GM12891 (cell line): ENCODE measurements around the gene TRDN.

ENCODE experiments used
- PAX5 ChIP-seq: IDR thresholded peaks from 2 replicates; pipeline ENCODE4 v1.6.1; 2011; ENCODE audit warnings: low read length, moderate library complexity, mild to moderate bottlenecking; ENCODE audit not compliant: insufficient read depth, severe bottlenecking
- POLR2A ChIP-seq: IDR thresholded peaks from 2 replicates; pipeline ENCODE4 v1.6.1; 2011; ENCODE audit warnings: low read depth, low read length, control low read depth
- POLR2AphosphoS5 ChIP-seq: IDR thresholded peaks from 2 replicates; pipeline ENCODE4 v1.6.1; 2011; ENCODE audit warnings: low read depth, low read length, control low read depth
- SPI1 ChIP-seq: IDR thresholded peaks from 2 replicates; pipeline ENCODE4 v1.6.1; 2011; ENCODE audit warnings: low read depth, low read length, control low read depth

DNA sequence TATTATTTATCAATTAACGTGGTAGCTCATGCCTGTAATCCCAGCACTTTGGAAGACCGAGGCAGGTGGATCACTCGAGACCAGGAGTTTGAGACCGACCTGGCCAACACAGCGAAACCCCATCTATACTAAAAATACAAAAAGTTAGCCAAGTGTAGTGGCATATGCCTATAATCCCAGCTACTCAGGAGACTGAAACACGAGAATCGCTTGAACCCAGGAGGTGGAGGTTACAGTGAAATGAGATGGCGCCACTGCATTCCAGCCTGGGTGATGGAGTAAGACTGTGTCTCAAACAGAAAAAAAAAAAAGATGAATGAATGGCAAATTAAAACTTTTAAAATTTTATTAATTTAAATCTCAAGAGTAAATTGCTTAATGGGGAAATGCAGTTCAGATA lies 341.1 kb downstream of the TRDN start:
- TF ChIP-seq POLR2AphosphoS5 (no peak), POLR2A (no peak), SPI1 (no peak), PAX5 (no peak)
